IMR-90 (cell line): ENCODE data around the gene MAP1A. TPM values are rescaled to one million over a fixed set of nuclear protein-coding genes. Genes with fewer than 3 reads are reported as not detected.

Experiments
- ATAC-seq: fragments of 200-7000 bp; cut with Tn5 transposase; 2 replicates; pipeline ENCODE4 v1.9.1; 2020; ENCODE audit warnings: low read depth, mild to moderate bottlenecking, moderate library complexity
- BruUV-seq: library from RNA; stranded (reverse); fragments of 400-500 nt; replicated peaks from 2 replicates; lab custom pipeline; 2021; lab: Mats Ljungman, UMichigan
- CTCF ChIA-PET: fragments of 300-600 bp; formaldehyde crosslinking; extraction: SDS; loops from one replicate; lab custom pipeline; 2021; ENCODE audit warnings: antibody characterized with exemption; lab: Yijun Ruan, JAX
- POLR2A ChIA-PET: fragments of 300-600 bp; sonication (Branson Sonifier 250); formaldehyde crosslinking; loops from one replicate; lab custom pipeline; 2022; ENCODE audit warnings: antibody characterized with exemption; ENCODE audit not compliant: unreplicated experiment; lab: Charles Lee
- DNase-seq: peaks from one replicate; pipeline ENCODE4 v3.0.0; 2013
- H2AFZ ChIP-seq: replicated peaks from 2 replicates; pipeline ENCODE3; 2013; ENCODE audit warnings: low read length, mild to moderate bottlenecking; ENCODE audit not compliant: poor library complexity
- H2AK5ac ChIP-seq: 2 replicates; pipeline ENCODE4 v1.6.1; 2013; ENCODE audit warnings: low read depth, low read length, inconsistent platforms
- H2AK9ac ChIP-seq: replicated peaks from 2 replicates; pipeline ENCODE3; 2013; ENCODE audit warnings: mild to moderate bottlenecking, low read depth, low read length, moderate library complexity; ENCODE audit not compliant: poor library complexity
- H2BK120ac ChIP-seq: 2 replicates; pipeline ENCODE4 v1.6.1; 2013; ENCODE audit warnings: low read depth, low read length, inconsistent platforms
- H2BK15ac ChIP-seq: 3 replicates; pipeline ENCODE4 v1.6.1; 2013; ENCODE audit warnings: low read depth, low read length, inconsistent platforms
- H2BK20ac ChIP-seq: 2 replicates; pipeline ENCODE4 v1.6.1; 2013; ENCODE audit warnings: low read depth, mild to moderate bottlenecking, inconsistent platforms, low read length, moderate library complexity
- H2BK5ac ChIP-seq: 2 replicates; pipeline ENCODE4 v1.6.1; 2013; ENCODE audit warnings: mild to moderate bottlenecking, low read depth, low read length, inconsistent platforms; ENCODE audit not compliant: poor library complexity, severe bottlenecking
- H3K14ac ChIP-seq: replicated peaks from 2 replicates; pipeline ENCODE4 v1.6.1; 2013; ENCODE audit warnings: low read depth, low read length, inconsistent platforms
- H3K18ac ChIP-seq: 2 replicates; pipeline ENCODE4 v1.6.1; 2013; ENCODE audit warnings: low read depth, low read length, control low read depth
- H3K23ac ChIP-seq: 2 replicates; pipeline ENCODE4 v1.6.1; 2013; ENCODE audit warnings: low read depth, low read length, inconsistent platforms
- H3K27ac ChIP-seq: 2 replicates; pipeline ENCODE4 v1.5.1; 2013; ENCODE audit warnings: mild to moderate bottlenecking, control low read depth, low read length; ENCODE audit not compliant: insufficient read depth
- H3K27me3 ChIP-seq: 2 replicates; pipeline ENCODE4 v1.6.1; 2013; ENCODE audit warnings: low read length; ENCODE audit not compliant: control insufficient read depth, insufficient read depth
- H3K36me3 ChIP-seq: 2 replicates; pipeline ENCODE4 v1.6.1; 2013; ENCODE audit warnings: low read length, mixed read lengths; ENCODE audit not compliant: control insufficient read depth, insufficient read depth
- H3K4ac ChIP-seq: 2 replicates; pipeline ENCODE4 v1.6.1; 2013; ENCODE audit warnings: low read depth, low read length, inconsistent platforms
- H3K4me1 ChIP-seq: 2 replicates; pipeline ENCODE4 v1.6.1; 2013; ENCODE audit warnings: low read length, mixed read lengths; ENCODE audit not compliant: control insufficient read depth, insufficient read depth
- H3K4me2 ChIP-seq: 2 replicates; pipeline ENCODE4 v1.6.1; 2013; ENCODE audit warnings: low read depth, mild to moderate bottlenecking, control low read depth, low read length, moderate library complexity
- H3K4me3 ChIP-seq: 2 replicates; pipeline ENCODE4 v1.5.1; 2013; ENCODE audit warnings: low read depth, mild to moderate bottlenecking, control low read depth, low read length, moderate library complexity; ENCODE audit not compliant: insufficient read depth
- H3K56ac ChIP-seq: 2 replicates; pipeline ENCODE4 v1.6.1; 2013; ENCODE audit warnings: low read length, inconsistent platforms; ENCODE audit not compliant: insufficient read depth; ENCODE audit errors: extremely low read depth
- H3K79me1 ChIP-seq, 2 experiments: 2 replicates each; pipeline ENCODE4 v1.6.1; 2013; ENCODE audit warnings: low read length in 2 of 2, inconsistent platforms in 1 of 2, low read depth in 1 of 2
- H3K9ac ChIP-seq: 2 replicates; pipeline ENCODE4 v1.6.1; 2013; ENCODE audit warnings: low read depth, low read length, control low read depth
- H3K9me1 ChIP-seq: 2 replicates; pipeline ENCODE4 v1.6.1; 2013; ENCODE audit warnings: low read length, inconsistent platforms; ENCODE audit not compliant: insufficient read depth
- H3K9me3 ChIP-seq: 2 replicates; pipeline ENCODE4 v1.6.1; 2013; ENCODE audit warnings: low read length; ENCODE audit not compliant: control insufficient read depth, insufficient read depth
- H4K20me1 ChIP-seq: 2 replicates; pipeline ENCODE4 v1.6.1; 2013; ENCODE audit warnings: low read length, inconsistent platforms; ENCODE audit not compliant: insufficient read depth
- H4K5ac ChIP-seq: 2 replicates; pipeline ENCODE4 v1.6.1; 2013; ENCODE audit warnings: mild to moderate bottlenecking, low read depth, low read length, control low read depth
- H4K8ac ChIP-seq, 2 experiments: 2 replicates each; pipeline ENCODE4 v1.6.1; 2013; ENCODE audit warnings: low read depth in 2 of 2, low read length in 2 of 2, control low read depth in 1 of 2, inconsistent platforms in 1 of 2
- H4K91ac ChIP-seq: 2 replicates; pipeline ENCODE4 v1.6.1; 2013; ENCODE audit warnings: low read depth, low read length, inconsistent platforms; ENCODE audit not compliant: insufficient read depth
- CTCF ChIP-seq: conservative IDR thresholded peaks from 2 replicates; pipeline ENCODE4 v1.5.1; 2012; ENCODE audit warnings: mild to moderate bottlenecking, low read depth, low read length, improper control_type of control experiment
- WGBS, 2 experiments: methylation state at CpG; one replicate each; pipeline versions ENCODE4 v1.1.5 to v1.1.7; 2013; ENCODE audit warnings: missing lambda C conversion rate in 2 of 2; ENCODE audit not compliant: insufficient read length in 1 of 2; ENCODE audit errors: extremely low coverage in 2 of 2; 5-methylcytosine and 5-hydroxymethylcytosine counted together
- dilution Hi-C: fragments of 300-500 bp; cut with HindIII; formaldehyde crosslinking; loops from one replicate; pipeline ENCODE4 v1.14.3; 2018; ENCODE audit warnings: low sequenced_read_pairs; ENCODE audit not compliant: unreplicated experiment
- in situ Hi-C: fragments of 300-500 bp; cut with MboI; formaldehyde crosslinking; loops from 3 replicates; pipeline ENCODE4 v1.14.3; 2019; ENCODE audit warnings: low sequenced_read_pairs, inconsistent platforms, mixed read lengths
- intact Hi-C: fragments of 100-400 bp; cut with micrococcal nuclease; formaldehyde crosslinking; loops from 2 replicates; pipeline ENCODE4 v1.10.0; 2022
- polyA plus RNA-seq, 3 experiments: library from polyadenylated mRNA; depleted of rRNA; stranded (reverse); fragments of >200 nt; gene quantifications; 2 replicates each; pipeline ENCODE4 v1.2.3, GENCODE V29; 2012; ENCODE audit warnings: low replicate concordance in 1 of 3
- total RNA-seq: library from RNA; depleted of rRNA; stranded (reverse); fragments of >200 nt; gene quantifications from 2 replicates; pipeline ENCODE4 v1.2.3, GENCODE V29; 2012

Gene MAP1A
- total and polyA plus RNA-seq, 2 of the 4 experiments (the other 2 are of a cell fraction): 28.7 to 48.2 TPM

DNA sequence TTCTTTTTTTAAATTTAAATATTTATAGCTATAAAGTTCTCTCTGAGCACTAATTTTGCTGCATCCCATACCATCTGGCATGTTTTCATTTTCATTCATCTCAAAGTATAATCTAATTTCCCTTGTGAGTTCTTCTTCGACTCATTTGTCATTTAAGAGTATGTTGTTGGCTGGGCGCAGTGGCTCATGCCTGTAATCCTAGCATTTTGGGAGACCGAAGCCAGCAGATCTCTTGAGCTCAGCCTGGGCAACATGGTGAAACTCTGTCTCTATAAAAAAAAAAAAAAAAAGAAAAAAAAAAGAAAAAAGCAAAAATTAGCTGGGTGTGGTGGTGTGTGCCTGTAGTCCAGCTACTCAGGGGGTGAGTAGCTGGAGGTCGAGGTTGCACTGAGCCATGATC lies 34.8 kb downstream of the MAP1A start:
- Histone ChIP-seq H3K4me2 (no peak overlapping the region), H2AK5ac (no peak overlapping the region), H3K9ac (no peak overlapping the region), H3K36me3 (no peaks in the 10 kb centered on the region), H3K14ac (no peak overlapping the region), H3K4me1 (peaks cover 1% of the 10 kb centered on the region; the same call in 1 of the 2 replicates), H3K9me3 (no peaks in the 10 kb centered on the region), H2AK9ac (no peak overlapping the region), H3K27me3 (no peaks in the 10 kb centered on the region), H2BK15ac (no peak overlapping the region), H3K4ac (no peak overlapping the region), H3K23ac (no peak overlapping the region), H3K9me1 (no peaks in the 10 kb centered on the region), H4K8ac (no peak overlapping the region), H2BK20ac (no peak overlapping the region), H3K79me1 (no peaks in the 10 kb centered on the region), H4K20me1 (no peaks in the 10 kb centered on the region), H3K4me3 (no peak overlapping the region), H3K18ac (no peak overlapping the region), H3K56ac (no peak overlapping the region), H4K5ac (no peak overlapping the region), H2AFZ (no peak overlapping the region), H2BK120ac (no peak overlapping the region), H3K27ac (no peak overlapping the region), H4K91ac (no peak overlapping the region), H2BK5ac (no peak overlapping the region)
- ATAC-seq: no peak
- intact Hi-C loops: no loop called here
- DNase-seq: no peak
- ChIA-PET POLR2A (no interaction called here), CTCF (no interaction called here)
- in situ Hi-C loops: no loop called here
- no CpG with 5 or more reads among the region's 4 CpGs for WGBS, 2 experiments
- dilution Hi-C loops: no loop called here
- no TSS peak for BruUV-seq
- TF ChIP-seq CTCF: no peak
